Activated CD4-positive, alpha-beta T cell treated with anti-CD3 and anti-CD28 coated beads for 48 hours (primary cell): ENCODE measurements around the gene FAIM2.

Experiments used
- DNase-seq: peaks from one replicate; pipeline ENCODE4 v3.0.0-alpha.2; 2020

The FAIM2 gene

GRCh38 chr12:49939307-49939706 is 35.6 kb upstream of the FAIM2 start:
- no peak for DNase-seq

GRCh38 chr12:49937639-49938300 is 34.1 kb upstream of the FAIM2 start:
- no peak for DNase-seq

- DNase-seq: no peak
Observed at GRCh38 chr12:49936925-49937324, 33.2 kb upstream of the FAIM2 start.

GRCh38 chr12:49934505-49934904 is 30.8 kb upstream of the FAIM2 start:
- no peak for DNase-seq

GRCh38 chr12:49933796-49934195 is 30.1 kb upstream of the FAIM2 start:
- DNase-seq: no peak

- DNase-seq: no peak
Observed at GRCh38 chr12:49932533-49933130, 28.9 kb upstream of the FAIM2 start.

GRCh38 chr12:49932023-49932422 is 28.3 kb upstream of the FAIM2 start:
- no peak for DNase-seq

- no peak for DNase-seq
Observed at GRCh38 chr12:49930515-49931288, 27.0 kb upstream of the FAIM2 start.

- no peak for DNase-seq
Observed at GRCh38 chr12:49929581-49929980, 25.9 kb upstream of the FAIM2 start.

- DNase-seq: no peak
Observed at GRCh38 chr12:49928471-49928870, 24.8 kb upstream of the FAIM2 start.

- DNase-seq: no peak
Observed at GRCh38 chr12:49925433-49926204, 21.9 kb upstream of the FAIM2 start.

GRCh38 chr12:49924628-49925246 is 21.0 kb upstream of the FAIM2 start:
- no peak for DNase-seq

- DNase-seq: no peak
Observed at GRCh38 chr12:49923880-49924556, 20.3 kb upstream of the FAIM2 start.

GRCh38 chr12:49923035-49923644 is 19.4 kb upstream of the FAIM2 start:
- no peak for DNase-seq

- no peak for DNase-seq
Observed at GRCh38 chr12:49922349-49923034, 18.8 kb upstream of the FAIM2 start.

GRCh38 chr12:49921936-49922335 is 18.2 kb upstream of the FAIM2 start:
- no peak for DNase-seq

- no peak for DNase-seq
Observed at GRCh38 chr12:49921299-49921698, 17.6 kb upstream of the FAIM2 start.

GRCh38 chr12:49920915-49921286 is 17.2 kb upstream of the FAIM2 start:
- DNase-seq: no peak

GRCh38 chr12:49920241-49920914 is 16.7 kb upstream of the FAIM2 start:
- DNase-seq: no peak

- no peak for DNase-seq
Observed at GRCh38 chr12:49917788-49918173, 14.1 kb upstream of the FAIM2 start.
